ENCODE measurements around the gene MAPK8IP2.
A peak's percentile ranks its signal among the peaks of the same experiment; 100 is the strongest.
"Not testable (repeated sequence)": the region's sequence is repeated elsewhere in the genome, so short reads cannot be mapped to it uniquely, and the experiment has no call there.

MAPK8IP2 gene

GRCh38 chr22:50610041-50610451 is 9.5 kb downstream of the MAPK8IP2 start:
- no peak for TF ChIP-seq CTCF (conservative IDR thresholded peaks at IDR 0.05; ENCODE audit: low read length)
- DNase-seq (ENCODE audit: low read depth): no peak
- no peak overlapping the region for H3K4me3 ChIP-seq (ENCODE audit: low read length)

DNA sequence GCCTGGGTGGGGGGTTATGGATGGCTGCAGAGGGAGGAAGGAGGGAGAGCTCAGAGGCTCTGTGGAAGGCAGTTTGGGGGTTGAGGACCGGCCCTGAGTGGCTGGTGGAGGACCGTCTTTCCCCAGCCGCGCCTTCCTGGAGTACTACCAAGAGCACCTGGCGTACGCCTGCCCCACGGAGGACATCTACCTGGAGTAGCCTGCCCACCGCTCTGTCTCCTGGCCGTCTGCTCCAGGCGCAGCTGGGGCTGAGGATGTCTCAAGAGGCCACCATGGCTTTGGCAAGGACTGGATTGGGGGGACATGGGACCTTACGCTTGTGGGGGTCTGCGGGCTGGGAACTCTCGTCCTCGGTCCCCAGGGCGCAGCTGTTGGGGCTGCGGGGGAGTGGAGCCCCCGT is 10.0 kb downstream of the MAPK8IP2 start:
- DNase-seq (ENCODE audit: low read depth): no peak
- no peak overlapping the region for H3K4me3 ChIP-seq (ENCODE audit: low read length)
- TF ChIP-seq CTCF (conservative IDR thresholded peaks at IDR 0.05; ENCODE audit: low read length): no peak

DNA sequence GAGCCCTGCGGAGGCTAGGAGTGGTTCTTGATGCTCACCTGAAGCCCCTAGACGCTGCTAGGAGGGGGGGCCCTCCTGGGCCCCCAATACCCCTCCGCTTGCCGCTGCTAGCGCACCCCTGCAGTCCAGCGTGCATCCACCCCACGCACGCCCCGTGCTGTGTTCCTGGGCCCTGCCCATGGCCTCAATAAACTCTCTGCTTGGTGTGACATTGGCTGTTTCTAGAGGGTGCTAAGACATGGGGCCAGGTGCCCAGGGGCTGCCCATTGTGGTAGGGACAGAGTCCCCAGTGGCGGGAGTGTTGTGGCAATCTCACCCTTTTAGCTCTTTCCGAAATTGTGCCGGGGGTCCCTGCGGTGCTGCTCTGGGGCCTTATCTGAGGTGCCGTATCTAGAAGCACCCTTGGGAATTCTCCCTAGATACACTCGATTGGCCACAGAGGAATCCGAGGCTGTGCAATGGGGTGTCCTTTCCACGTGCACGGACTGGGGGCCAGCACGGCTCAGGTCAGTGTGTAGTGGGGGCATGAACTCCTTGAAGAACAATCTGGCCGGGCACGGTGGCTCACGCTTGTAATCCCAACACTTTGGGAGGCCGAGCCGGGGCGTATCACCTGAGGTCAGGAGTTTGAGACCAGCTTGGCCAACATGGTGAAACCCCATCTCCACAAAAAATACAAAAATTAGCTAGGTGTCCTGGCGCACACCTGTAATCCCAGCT is 10.9 kb downstream of the MAPK8IP2 start:
- DNase-seq (ENCODE audit: low read depth): no peak
- no peak overlapping the region for H3K4me3 ChIP-seq (ENCODE audit: low read length)
- no peak for TF ChIP-seq CTCF (conservative IDR thresholded peaks at IDR 0.05; ENCODE audit: low read length)

DNA sequence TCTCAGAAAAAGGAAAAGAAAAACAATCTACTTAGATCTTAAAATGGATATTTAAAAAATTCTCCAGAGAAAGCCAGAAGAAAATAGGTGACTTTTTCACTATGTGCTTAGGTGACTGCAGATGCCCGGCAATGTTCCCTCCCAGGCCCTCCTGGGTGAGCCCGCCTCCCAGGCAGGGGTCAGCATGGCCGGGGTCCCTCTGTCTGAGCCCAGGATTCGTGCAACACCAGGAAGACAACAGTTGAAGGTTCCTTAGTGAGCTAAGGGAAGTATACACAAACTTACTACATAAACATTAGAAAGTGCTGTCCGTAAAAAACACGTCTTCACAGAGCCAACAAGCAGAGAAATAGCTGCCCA is 11.6 kb downstream of the MAPK8IP2 start:
- TF ChIP-seq CTCF (conservative IDR thresholded peaks at IDR 0.05; ENCODE audit: low read length): no peak
- DNase-seq (ENCODE audit: low read depth): no peak
- no peak overlapping the region for H3K4me3 ChIP-seq (ENCODE audit: low read length)

GRCh38 chr22:50612528-50613221 is 12.1 kb downstream of the MAPK8IP2 start:
- no peak for TF ChIP-seq CTCF (conservative IDR thresholded peaks at IDR 0.05; ENCODE audit: low read length)
- H3K4me3 ChIP-seq (ENCODE audit: low read length): no peak overlapping the region
- no peak for DNase-seq (ENCODE audit: low read depth)

GRCh38 chr22:50613291-50613981 is 12.8 kb downstream of the MAPK8IP2 start:
- TF ChIP-seq CTCF (conservative IDR thresholded peaks at IDR 0.05; ENCODE audit: low read length): no peak
- peak; percentile 24 for DNase-seq (ENCODE audit: low read depth)
- no peak overlapping the region for H3K4me3 ChIP-seq (ENCODE audit: low read length)

- not testable (repeated sequence) for DNase-seq (ENCODE audit: low read depth)
Measured at GRCh38 chr22:50614296-50614695, 13.7 kb downstream of the MAPK8IP2 start.

More at GRCh38 chr22:50614296-50614695, 13.7 kb downstream of the MAPK8IP2 start:
- not testable (repeated sequence) for H3K4me3 ChIP-seq (ENCODE audit: low read length)
